SK-N-SH treated with all-trans-retinoic acid at 6 μM for 48 hours (cell line): ENCODE measurements around the gene PKNOX2.

Experiments used
- ATAC-seq: fragments of 200-7000 bp; cut with Tn5 transposase; 3 replicates; pipeline ENCODE4 v1.9.1; 2020; ENCODE audit warnings: mild to moderate bottlenecking, moderate library complexity
- ARNTL ChIP-seq: fragments of 450-650 bp; formaldehyde crosslinking; IDR thresholded peaks from 2 replicates; pipeline ENCODE4 v1.5.0; 2020; ENCODE audit warnings: low read depth, mild to moderate bottlenecking, moderate library complexity, borderline replicate concordance
- BACH2 ChIP-seq: fragments of 250-450 bp; sonication (Bioruptor Pico); IDR thresholded peaks from 2 replicates; pipeline ENCODE4 v1.9.0; 2021; ENCODE audit warnings: mild to moderate bottlenecking, borderline replicate concordance
- CREB5 ChIP-seq: fragments of 250-450 bp; sonication (Bioruptor Pico); IDR thresholded peaks from 2 replicates; pipeline ENCODE4 v1.5.1; 2020; ENCODE audit warnings: low read depth, mild to moderate bottlenecking, moderate library complexity
- CSDC2 ChIP-seq: fragments of 250-450 bp; sonication (Bioruptor Pico); IDR thresholded peaks from 2 replicates; pipeline ENCODE4 v1.5.0; 2020; ENCODE audit warnings: mild to moderate bottlenecking, moderate library complexity
- CSRNP3 ChIP-seq: fragments of 250-450 bp; sonication (Bioruptor Pico); IDR thresholded peaks from 2 replicates; pipeline ENCODE4 v1.5.1; 2021; ENCODE audit warnings: mild to moderate bottlenecking, moderate library complexity
- ESRRG ChIP-seq: fragments of 250-450 bp; sonication (Bioruptor Pico); IDR thresholded peaks from 2 replicates; pipeline ENCODE4 v1.6.1; 2021; ENCODE audit warnings: mild to moderate bottlenecking
- GLIS3 ChIP-seq: fragments of 250-450 bp; sonication (Bioruptor Pico); IDR thresholded peaks from 2 replicates; pipeline ENCODE4 v1.5.0; 2020; ENCODE audit warnings: mild to moderate bottlenecking, moderate library complexity
- PATZ1 ChIP-seq: fragments of 250-450 bp; sonication (Bioruptor Pico); IDR thresholded peaks from 2 replicates; pipeline ENCODE4 v1.8.0; 2020; ENCODE audit warnings: mild to moderate bottlenecking, moderate library complexity, borderline replicate concordance
- RARB ChIP-seq: fragments of 250-450 bp; sonication (Bioruptor Pico); IDR thresholded peaks from 2 replicates; pipeline ENCODE4 v1.8.0; 2021; ENCODE audit warnings: mild to moderate bottlenecking, moderate library complexity
- SNAI2 ChIP-seq: fragments of 250-450 bp; sonication (Bioruptor Pico); IDR thresholded peaks from 2 replicates; pipeline ENCODE4 v1.5.0; 2020; ENCODE audit warnings: mild to moderate bottlenecking, moderate library complexity
- TCF4 ChIP-seq: fragments of 250-450 bp; sonication (Bioruptor Pico); IDR thresholded peaks from 2 replicates; pipeline ENCODE4 v1.8.0; 2021; ENCODE audit warnings: mild to moderate bottlenecking, moderate library complexity, borderline replicate concordance
- TOX ChIP-seq: fragments of 250-450 bp; sonication (Bioruptor Pico); IDR thresholded peaks from 2 replicates; pipeline ENCODE4 v1.8.0; 2021; ENCODE audit warnings: mild to moderate bottlenecking, moderate library complexity, borderline replicate concordance
- TSHZ2 ChIP-seq: fragments of 250-450 bp; sonication (Bioruptor Pico); IDR thresholded peaks from 2 replicates; pipeline ENCODE4 v1.5.0; 2020; ENCODE audit warnings: mild to moderate bottlenecking, moderate library complexity
- ZC3H10 ChIP-seq: fragments of 250-450 bp; sonication (Bioruptor Pico); IDR thresholded peaks from 2 replicates; pipeline ENCODE4 v1.5.1; 2021; ENCODE audit warnings: mild to moderate bottlenecking, moderate library complexity
- ZFP30 ChIP-seq: fragments of 450-650 bp; formaldehyde crosslinking; IDR thresholded peaks from 2 replicates; pipeline ENCODE4 v1.5.0; 2022; ENCODE audit warnings: mild to moderate bottlenecking, moderate library complexity
- ZNF565 ChIP-seq: fragments of 450-650 bp; formaldehyde crosslinking; conservative IDR thresholded peaks from 2 replicates; pipeline ENCODE4 v1.5.0; 2020; ENCODE audit warnings: low read depth, mild to moderate bottlenecking, moderate library complexity
- ZNF8 ChIP-seq: fragments of 450-650 bp; formaldehyde crosslinking; IDR thresholded peaks from 2 replicates; pipeline ENCODE4 v1.5.0; 2020; ENCODE audit warnings: mild to moderate bottlenecking, moderate library complexity

PKNOX2 gene

GRCh38 chr11:125175896-125176575 lies 11.5 kb downstream of the PKNOX2 start (continued):
- TF ChIP-seq CSRNP3 (CRISPR knock-in tag): no peak
- no peak for TF ChIP-seq ZFP30 (CRISPR knock-in tag)
- TF ChIP-seq TSHZ2 (CRISPR knock-in tag): no peak
- TF ChIP-seq, all 23 proteins: peak for 0

- ATAC-seq: no peak
Observed at GRCh38 chr11:125176866-125177265, 12.3 kb downstream of the PKNOX2 start.

More at GRCh38 chr11:125176866-125177265, 12.3 kb downstream of the PKNOX2 start:
- TF ChIP-seq TOX (CRISPR knock-in tag) (no peak), ARNTL (CRISPR knock-in tag) (no peak), BACH2 (CRISPR knock-in tag) (no peak), CSRNP3 (CRISPR knock-in tag) (no peak), SNAI2 (CRISPR knock-in tag) (no peak), TCF4 (CRISPR knock-in tag) (no peak), ZNF8 (no peak), ZFP30 (CRISPR knock-in tag) (no peak), ESRRG (no peak), RARB (CRISPR knock-in tag) (no peak), PATZ1 (CRISPR knock-in tag) (no peak), ZNF565 (CRISPR knock-in tag) (no peak), ZC3H10 (CRISPR knock-in tag) (no peak), GLIS3 (CRISPR knock-in tag) (no peak), CSDC2 (CRISPR knock-in tag) (no peak), CREB5 (CRISPR knock-in tag) (no peak), TSHZ2 (CRISPR knock-in tag) (no peak)
